ENCODE measurements around the gene KLK10.

KLK10 gene

GRCh38 chr19:51027873-51028272 lies 8.4 kb upstream of the KLK10 start:
- no peak for DNase-seq (ENCODE audit: low read depth)
- no peak overlapping the region for H3K4me3 ChIP-seq (ENCODE audit: control insufficient read depth, low read depth, low read length)
- TF ChIP-seq CTCF (conservative IDR thresholded peaks at IDR 0.05; ENCODE audit: control insufficient read depth, insufficient read depth, low read depth, low read length): no peak

DNA sequence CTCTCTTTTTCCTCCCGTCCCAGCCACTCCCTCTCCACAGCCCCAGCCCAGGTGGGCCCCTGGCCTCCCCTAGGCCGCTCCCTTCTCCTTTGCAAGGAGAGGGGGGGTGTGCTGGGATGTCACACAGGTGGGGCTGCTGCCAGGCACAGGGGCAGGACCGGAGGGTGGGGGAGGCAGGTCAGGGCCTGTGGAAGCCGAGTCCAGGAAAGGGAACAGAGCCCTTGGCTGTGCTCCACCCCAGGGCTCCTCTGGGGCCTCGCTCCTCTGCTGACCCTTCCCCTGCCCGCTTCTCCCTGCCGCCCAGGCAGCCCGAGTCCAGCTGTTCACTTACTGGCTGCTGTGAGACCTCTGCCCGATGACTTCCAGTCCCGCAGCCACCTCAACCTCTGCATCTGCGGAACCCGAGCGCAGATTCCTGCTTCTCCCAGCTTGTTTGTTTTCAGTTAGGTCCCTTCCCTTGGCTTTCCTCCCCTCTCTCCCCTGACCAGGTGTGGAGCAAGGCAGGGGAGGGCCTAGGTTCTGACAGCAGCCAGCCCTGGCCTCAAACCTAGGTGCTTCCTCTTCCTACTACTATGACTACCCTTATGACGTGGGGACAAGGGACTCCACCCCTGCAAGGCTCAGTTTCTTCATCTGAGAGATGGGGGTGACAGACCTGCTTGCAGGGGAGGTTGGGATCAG lies 7.8 kb upstream of the KLK10 start:
- no peak overlapping the region for H3K4me3 ChIP-seq (ENCODE audit: control insufficient read depth, low read depth, low read length)
- no peak for TF ChIP-seq CTCF (conservative IDR thresholded peaks at IDR 0.05; ENCODE audit: control insufficient read depth, insufficient read depth, low read depth, low read length)
- no peak for DNase-seq (ENCODE audit: low read depth)

DNA sequence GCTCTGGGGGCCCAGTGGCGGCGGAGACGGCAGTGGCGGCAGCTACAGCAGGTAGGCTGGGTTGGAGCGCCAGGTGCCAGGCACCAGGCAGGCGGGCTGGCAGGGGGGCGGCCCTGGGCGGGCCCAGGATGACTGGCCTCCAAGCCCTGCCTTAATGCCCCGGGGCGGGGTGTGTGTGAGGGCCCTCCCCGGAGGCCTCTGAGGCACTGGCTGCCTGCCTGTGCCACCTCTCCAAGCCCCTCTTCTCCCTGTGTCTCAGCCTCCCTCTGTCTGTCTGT lies 7.0 kb upstream of the KLK10 start, which contains the start of gene KLK11:
Gene KLK11, minus strand, starts transcription at position 63 of the 278 bp plus-strand sequence. CDS start 985 bp downstream, outside the sequence.
- H3K4me3 ChIP-seq (ENCODE audit: control insufficient read depth, low read depth, low read length): no peak within 1 kb of the TSS
- TF ChIP-seq CTCF (conservative IDR thresholded peaks at IDR 0.05; ENCODE audit: control insufficient read depth, insufficient read depth, low read depth, low read length): no peak
- DNase-seq (ENCODE audit: low read depth): no peak

DNA sequence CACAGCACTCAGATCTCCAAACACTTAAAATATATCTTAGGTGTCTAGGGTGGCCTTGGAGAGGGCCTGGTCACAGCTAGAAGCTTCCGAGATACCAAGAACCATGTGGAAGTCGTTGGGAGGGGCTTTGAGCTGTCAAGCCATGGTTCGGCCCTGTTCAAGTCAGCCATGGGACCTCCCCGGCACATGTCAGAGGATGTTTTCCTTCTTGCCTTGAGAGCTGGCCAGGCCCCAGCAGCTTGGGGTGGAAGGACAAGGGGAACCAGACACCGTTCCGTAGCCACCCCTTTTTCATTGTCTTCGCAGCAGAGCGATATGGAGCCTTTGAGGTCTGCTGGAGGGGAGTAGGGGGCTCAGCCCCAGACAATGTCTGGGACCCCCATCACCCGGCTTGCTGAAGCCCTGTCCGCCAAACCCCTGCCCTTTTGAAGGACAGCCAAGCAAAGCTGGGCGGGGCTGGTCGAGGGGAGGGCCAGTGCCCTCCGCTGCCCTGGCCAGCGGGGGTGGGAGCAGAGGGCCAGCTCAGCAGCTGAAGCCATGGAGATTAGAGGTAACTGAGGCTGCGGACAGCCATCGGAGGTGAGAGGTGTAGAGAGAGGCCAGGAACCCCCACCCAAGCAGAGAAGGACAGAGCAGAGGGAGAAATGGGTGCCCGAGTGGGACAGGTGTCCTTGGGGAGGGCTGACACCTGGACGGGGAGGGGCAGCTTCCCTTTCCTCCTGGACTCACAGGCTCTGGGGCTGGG lies 6.5 kb upstream of the KLK10 start:
- no peak overlapping the region for H3K4me3 ChIP-seq (ENCODE audit: control insufficient read depth, low read depth, low read length)
- TF ChIP-seq CTCF (conservative IDR thresholded peaks at IDR 0.05; ENCODE audit: control insufficient read depth, insufficient read depth, low read depth, low read length): no peak
- no peak for DNase-seq (ENCODE audit: low read depth)

DNA sequence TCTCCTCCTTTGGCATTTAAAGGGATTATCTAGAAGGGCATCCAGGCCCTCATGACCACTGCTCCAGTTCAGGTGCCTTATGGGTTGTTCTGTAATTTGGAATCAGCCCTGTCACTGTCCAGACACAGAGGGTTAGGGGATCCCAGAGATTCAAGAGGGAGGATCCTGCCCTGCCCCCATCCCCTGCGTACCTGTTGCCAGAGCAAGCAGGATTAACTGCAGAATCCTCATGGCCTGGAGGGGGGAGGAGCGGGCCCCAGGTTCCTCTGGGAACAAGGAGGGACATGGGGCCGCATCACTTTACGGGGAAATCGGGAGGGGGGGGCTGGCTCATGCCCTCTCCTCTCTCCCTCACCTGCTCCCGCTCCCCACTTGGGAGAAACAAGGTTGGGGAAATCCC lies 5.9 kb upstream of the KLK10 start:
- TF ChIP-seq CTCF (conservative IDR thresholded peaks at IDR 0.05; ENCODE audit: control insufficient read depth, insufficient read depth, low read depth, low read length): no peak
- DNase-seq (ENCODE audit: low read depth): no peak
- no peak overlapping the region for H3K4me3 ChIP-seq (ENCODE audit: control insufficient read depth, low read depth, low read length)

DNA sequence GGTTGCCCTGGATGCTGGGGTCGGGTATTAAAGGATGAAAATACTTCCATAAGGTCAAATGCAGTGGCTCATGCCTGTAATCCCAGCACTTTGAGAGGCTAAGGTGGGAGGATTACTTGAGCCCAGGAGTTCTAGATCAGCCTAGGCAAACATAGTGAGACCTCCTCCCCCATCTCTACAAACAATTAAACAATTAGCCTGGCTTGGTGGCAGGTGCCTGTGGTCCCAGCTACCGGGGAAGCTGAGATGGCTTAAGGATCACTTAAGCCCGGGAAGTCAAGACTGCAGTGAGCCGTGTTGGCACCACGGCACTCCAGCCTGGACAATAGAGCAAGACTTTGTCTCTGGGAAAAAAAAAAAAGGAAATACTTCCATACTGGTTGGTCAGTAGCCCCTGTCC lies 5.4 kb upstream of the KLK10 start:
- H3K4me3 ChIP-seq (ENCODE audit: control insufficient read depth, low read depth, low read length): no peak overlapping the region
- no peak for TF ChIP-seq CTCF (conservative IDR thresholded peaks at IDR 0.05; ENCODE audit: control insufficient read depth, insufficient read depth, low read depth, low read length)
- no peak for DNase-seq (ENCODE audit: low read depth)
